Uterus (tissue), 4 donors: Measurements from ENCODE around the gene SLC30A3. TPM values are rescaled to one million over a fixed set of nuclear protein-coding genes. Genes with fewer than 3 reads are reported as not detected.

Experiments
- DNase-seq, 2 donors: peaks; one replicate each; pipeline ENCODE4 v3.0.0-alpha.2; 2019 to 2020
- H3K27ac ChIP-seq, 2 donors: fragments of 200-600 bp; sonication (generic); 1 replicate in 1 of 2; 2 replicates in 1 of 2; pipeline ENCODE4 v1.5.1; 2016 to 2018
- H3K27me3 ChIP-seq, 2 donors: fragments of 200-600 bp; sonication (generic); one replicate each; pipeline ENCODE4 v1.5.1; 2018 to 2019; ENCODE audit warnings: control low read depth in 1 of 2
- H3K36me3 ChIP-seq, 2 donors: fragments of 200-600 bp; sonication (generic); one replicate each; pipeline ENCODE4 v1.5.1; 2019; ENCODE audit warnings: control low read depth in 1 of 2
- H3K4me1 ChIP-seq, 2 donors: fragments of 200-600 bp; sonication (generic); one replicate each; pipeline ENCODE4 v1.5.1; 2018 to 2019; ENCODE audit warnings: control low read depth in 1 of 2
- H3K4me3 ChIP-seq, 2 donors: fragments of 200-600 bp; sonication (generic); 1 replicate in 1 of 2; 2 replicates in 1 of 2; pipeline ENCODE4 v1.5.1; 2018 to 2019; ENCODE audit warnings: mild to moderate bottlenecking in 1 of 2
- H3K9me3 ChIP-seq, 2 donors: fragments of 200-600 bp; sonication (generic); one replicate each; pipeline ENCODE4 v1.5.1; 2019; ENCODE audit warnings: control low read depth in 1 of 2
- POLR2A ChIP-seq, 2 donors: fragments of 450-650 bp; IDR thresholded peaks; one replicate each; pipeline ENCODE4 v1.6.1; 2016; ENCODE audit warnings: antibody characterized with exemption in 2 of 2, mild to moderate bottlenecking in 1 of 2, moderate library complexity in 1 of 2
- intact Hi-C: fragments of 100-400 bp; cut with DNase I; formaldehyde crosslinking; loops from one replicate; pipeline ENCODE4 v1.15.1; 2023; ENCODE audit warnings: low total_unique reads
- total RNA-seq, 4 donors: library from RNA; depleted of rRNA in 3 of 4; stranded (reverse); fragments of >200 nt in 3 of 4; gene quantifications; one replicate each; pipeline versions ENCODE4 v1.1.0 to v1.2.4, GENCODE V29; 2014 to 2023
- TF ChIP-seq, protein P1 (sequence below), 4 experiments: fragments of 200-600 bp in 2 of 4; fragments of 450-650 bp in 2 of 4; sonication (generic) in 2 of 4; IDR thresholded peaks; one replicate each; pipeline ENCODE4 v1.5.1; 2016 to 2019; ENCODE audit warnings: antibody characterized with exemption in 4 of 4, mild to moderate bottlenecking in 2 of 4, moderate library complexity in 1 of 4
- donor health status: DM: yes; HTN: yes; CAD: no.

Gene SLC30A3
- total RNA-seq, 4 donors from 2014 or later = 0.35 to 2.1 (median 0.88) TPM; not detected in 1

DNA sequence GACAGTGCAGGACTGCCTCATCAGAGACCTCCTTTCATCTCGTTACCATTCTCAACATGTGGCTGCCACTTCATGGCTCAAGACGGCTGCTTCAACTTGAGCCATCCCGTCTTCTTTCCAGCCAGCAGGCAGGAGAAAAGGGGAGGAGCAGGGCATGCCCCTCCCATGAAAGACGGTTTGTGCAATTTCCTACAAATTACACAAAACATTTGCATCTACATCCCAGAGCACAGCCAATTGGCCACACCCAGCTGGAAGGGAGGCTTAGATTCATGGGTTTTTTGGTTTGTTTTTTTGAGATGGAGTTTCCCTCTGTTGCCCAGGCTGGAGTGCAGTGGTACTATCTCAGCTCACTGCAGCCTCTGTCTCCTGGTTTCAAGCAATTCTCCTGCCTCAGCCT is 33.6 kb upstream of the SLC30A3 start:
- Histone ChIP-seq H3K27ac (no peak overlapping the region), H3K4me1 (no peaks in the 10 kb centered on the region), H3K27me3 (no peaks in the 10 kb centered on the region), H3K36me3 (no peaks in the 10 kb centered on the region), H3K4me3 (no peak overlapping the region), H3K9me3 (no peaks in the 10 kb centered on the region)
- intact Hi-C loops = no loop called here
- TF ChIP-seq, protein P1, sequence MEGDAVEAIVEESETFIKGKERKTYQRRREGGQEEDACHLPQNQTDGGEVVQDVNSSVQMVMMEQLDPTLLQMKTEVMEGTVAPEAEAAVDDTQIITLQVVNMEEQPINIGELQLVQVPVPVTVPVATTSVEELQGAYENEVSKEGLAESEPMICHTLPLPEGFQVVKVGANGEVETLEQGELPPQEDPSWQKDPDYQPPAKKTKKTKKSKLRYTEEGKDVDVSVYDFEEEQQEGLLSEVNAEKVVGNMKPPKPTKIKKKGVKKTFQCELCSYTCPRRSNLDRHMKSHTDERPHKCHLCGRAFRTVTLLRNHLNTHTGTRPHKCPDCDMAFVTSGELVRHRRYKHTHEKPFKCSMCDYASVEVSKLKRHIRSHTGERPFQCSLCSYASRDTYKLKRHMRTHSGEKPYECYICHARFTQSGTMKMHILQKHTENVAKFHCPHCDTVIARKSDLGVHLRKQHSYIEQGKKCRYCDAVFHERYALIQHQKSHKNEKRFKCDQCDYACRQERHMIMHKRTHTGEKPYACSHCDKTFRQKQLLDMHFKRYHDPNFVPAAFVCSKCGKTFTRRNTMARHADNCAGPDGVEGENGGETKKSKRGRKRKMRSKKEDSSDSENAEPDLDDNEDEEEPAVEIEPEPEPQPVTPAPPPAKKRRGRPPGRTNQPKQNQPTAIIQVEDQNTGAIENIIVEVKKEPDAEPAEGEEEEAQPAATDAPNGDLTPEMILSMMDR (IDR thresholded peaks at IDR 0.05) = no peak
- TF ChIP-seq POLR2A (IDR thresholded peaks at IDR 0.05) = no peak
- no peak for DNase-seq

DNA sequence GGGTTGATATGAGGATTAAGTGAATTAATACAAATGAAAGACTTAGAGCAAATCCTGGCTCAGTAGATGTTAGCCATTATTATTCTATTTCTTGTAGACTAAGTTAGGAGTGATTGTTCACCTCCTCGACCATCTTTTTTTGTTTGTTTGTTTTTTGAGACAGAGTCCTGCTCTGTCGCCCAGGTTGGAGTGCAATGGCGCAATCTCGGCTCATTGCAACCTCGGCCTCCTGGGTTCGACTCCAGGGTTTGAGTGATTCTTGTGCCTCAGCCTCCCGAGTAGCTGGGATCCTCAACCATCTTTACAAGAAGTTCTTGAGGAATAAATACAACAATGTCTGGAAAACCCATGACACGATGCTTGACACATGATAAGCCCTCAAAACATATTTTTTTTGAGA is 32.1 kb upstream of the SLC30A3 start:
- H3K27me3 ChIP-seq = no peaks in the 10 kb centered on the region
- intact Hi-C loops = no loop called here
- DNase-seq = no peak

GRCh38 chr2:27291865-27292264 is 29.0 kb upstream of the SLC30A3 start:
- no peak for DNase-seq
- Histone ChIP-seq H3K9me3 (no peaks in the 10 kb centered on the region), H3K27ac (no peak overlapping the region), H3K36me3 (no peaks in the 10 kb centered on the region), H3K27me3 (no peaks in the 10 kb centered on the region), H3K4me1 (no peaks in the 10 kb centered on the region), H3K4me3 (no peak overlapping the region)
- intact Hi-C loops = no loop called here
- no peak for TF ChIP-seq POLR2A (IDR thresholded peaks at IDR 0.05)
- TF ChIP-seq, protein P1 (IDR thresholded peaks at IDR 0.05) = no peak

More for the DNA sequence above, 32.1 kb upstream of the SLC30A3 start:
- H3K4me3 ChIP-seq = no peak overlapping the region
- no peak overlapping the region for H3K27ac ChIP-seq
- TF ChIP-seq, protein P1 (IDR thresholded peaks at IDR 0.05) = no peak
- TF ChIP-seq POLR2A (IDR thresholded peaks at IDR 0.05) = no peak
- H3K36me3 ChIP-seq = no peaks in the 10 kb centered on the region
- no peaks in the 10 kb centered on the region for H3K9me3 ChIP-seq
- no peaks in the 10 kb centered on the region for H3K4me1 ChIP-seq

GRCh38 chr2:27290549-27290948 is 27.7 kb upstream of the SLC30A3 start:
- no peaks in the 10 kb centered on the region for H3K36me3 ChIP-seq
- intact Hi-C loops = no loop called here
- no peak overlapping the region for H3K4me3 ChIP-seq
- no peaks in the 10 kb centered on the region for H3K27me3 ChIP-seq
- TF ChIP-seq, protein P1 (IDR thresholded peaks at IDR 0.05) = no peak
- no peak for TF ChIP-seq POLR2A (IDR thresholded peaks at IDR 0.05)
- H3K4me1 ChIP-seq = no peaks in the 10 kb centered on the region
- H3K9me3 ChIP-seq = no peaks in the 10 kb centered on the region
- DNase-seq = no peak
- no peak overlapping the region for H3K27ac ChIP-seq

DNA sequence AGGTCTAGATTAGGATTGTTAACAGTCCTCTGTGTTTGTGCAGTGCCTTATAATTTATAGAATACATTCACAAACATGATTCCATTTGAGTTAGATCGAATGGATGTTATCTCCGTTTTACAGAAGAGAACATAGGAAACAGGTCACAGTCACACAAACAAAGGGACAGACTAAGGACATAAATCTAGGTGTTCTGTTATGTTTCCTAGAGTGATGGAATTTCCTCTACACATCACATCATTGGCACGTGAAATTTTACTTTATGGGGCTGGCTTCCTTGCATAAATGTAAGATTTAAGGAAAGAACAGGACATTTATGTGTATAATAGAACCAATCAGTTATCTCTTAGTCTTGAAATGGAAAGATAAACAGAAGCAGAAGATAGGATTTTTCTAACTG is 25.8 kb upstream of the SLC30A3 start:
- Histone ChIP-seq H3K27me3 (no peaks in the 10 kb centered on the region), H3K9me3 (no peaks in the 10 kb centered on the region), H3K27ac (peak overlapping the region in 1 of 2 donors; percentile 71), H3K4me1 (no peaks in the 10 kb centered on the region), H3K4me3 (no peak overlapping the region), H3K36me3 (no peaks in the 10 kb centered on the region)
- intact Hi-C loops = loop anchor here (10.0 kb wide), 1 partner anchor 184 kb away; no protein-coding TSS in a partner anchor
- TF ChIP-seq, protein P1 (IDR thresholded peaks at IDR 0.05) = no peak
- TF ChIP-seq POLR2A (IDR thresholded peaks at IDR 0.05) = no peak
- no peak for DNase-seq
